Measurements from ENCODE around the gene FBH1.
"Not testable (repeated sequence)": the region's sequence is repeated elsewhere in the genome, so short reads cannot be mapped to it uniquely, and the experiment has no call there.

Gene FBH1

GRCh38 chr10:5889624-5890451, at the start of gene FBH1, which contains the start of gene ANKRD16:
Gene FBH1 (plus strand): TSS chr10:5890243. CDS start chr10:5890346, 103 bp downstream.
Gene ANKRD16 (minus strand): TSS chr10:5889893. CDS start chr10:5889354, 539 bp downstream.
- DNase-seq (ENCODE audit: low read depth in 2 of 2): peak; percentile 98 to 99

GRCh38 chr10:5840314-5841307, 49.4 kb upstream of the FBH1 start:
- DNase-seq (ENCODE audit: low read depth in 2 of 2): no peak

- DNase-seq (ENCODE audit: low read depth in 2 of 2): no peak
These were observed 48.1 kb upstream of the FBH1 start for GRCh38 chr10:5841965-5842364.

GRCh38 chr10:5843686-5844344, 46.2 kb upstream of the FBH1 start:
- no peak for DNase-seq (ENCODE audit: low read depth in 2 of 2)

- no peak for DNase-seq (ENCODE audit: low read depth in 2 of 2)
These were observed 45.5 kb upstream of the FBH1 start for GRCh38 chr10:5844345-5845055.

- not testable (repeated sequence) for DNase-seq (ENCODE audit: low read depth in 2 of 2)
These were observed 43.4 kb upstream of the FBH1 start for GRCh38 chr10:5846667-5847066.

- DNase-seq (ENCODE audit: low read depth in 2 of 2): no peak
These were observed 35.9 kb upstream of the FBH1 start for GRCh38 chr10:5854131-5854475.

- no peak for DNase-seq (ENCODE audit: low read depth in 2 of 2)
These were observed 33.9 kb upstream of the FBH1 start for GRCh38 chr10:5855979-5856700.

- DNase-seq (ENCODE audit: low read depth in 2 of 2): no peak
These were observed 33.4 kb upstream of the FBH1 start for GRCh38 chr10:5856701-5857004.

- no peak for DNase-seq (ENCODE audit: low read depth in 2 of 2)
These were observed 31.2 kb upstream of the FBH1 start for GRCh38 chr10:5858811-5859210.

- no peak for DNase-seq (ENCODE audit: low read depth in 2 of 2)
These were observed 30.0 kb upstream of the FBH1 start for GRCh38 chr10:5860066-5860465.

- DNase-seq (ENCODE audit: low read depth in 2 of 2): peak in 1 of 2 donors; percentile 20
These were observed 27.6 kb upstream of the FBH1 start for GRCh38 chr10:5862360-5862961.

GRCh38 chr10:5862981-5863685, 26.9 kb upstream of the FBH1 start:
- DNase-seq (ENCODE audit: low read depth in 2 of 2): not testable (repeated sequence)

- not testable (repeated sequence) for DNase-seq (ENCODE audit: low read depth in 2 of 2)
These were observed 23.5 kb upstream of the FBH1 start for GRCh38 chr10:5866451-5867081.

GRCh38 chr10:5867091-5867615, 22.9 kb upstream of the FBH1 start:
- not testable (repeated sequence) for DNase-seq (ENCODE audit: low read depth in 2 of 2)

GRCh38 chr10:5868383-5868782, 21.7 kb upstream of the FBH1 start:
- DNase-seq (ENCODE audit: low read depth in 2 of 2): not testable (repeated sequence)

GRCh38 chr10:5869156-5869555, 20.9 kb upstream of the FBH1 start:
- no peak for DNase-seq (ENCODE audit: low read depth in 2 of 2)

- no peak for DNase-seq (ENCODE audit: low read depth in 2 of 2)
These were observed 18.4 kb upstream of the FBH1 start for GRCh38 chr10:5871596-5871995.

GRCh38 chr10:5873515-5873995, 16.5 kb upstream of the FBH1 start:
- peak; percentile 20 to 44 for DNase-seq (ENCODE audit: low read depth in 2 of 2)

All from stimulated activated CD8-positive, alpha-beta memory T cell treated with anti-CD3 and anti-CD28 coated beads, Interleukin-15, amount 100 ng/mL, for 48 hours (primary cell).